Activated T-cell treated with anti-CD3 and anti-CD28 coated beads, Interleukin-2, amount 50 U/mL, for 24 hours (primary cell): Measurements from ENCODE around the gene SMIM36.
"Not testable (repeated sequence)": the region's sequence is repeated elsewhere in the genome, so short reads cannot be mapped to it uniquely, and the experiment has no call there.

ENCODE experiments used
- DNase-seq: peaks from one replicate; pipeline ENCODE4 v3.0.0-alpha.2; 2020
- H3K27ac Mint-ChIP-seq: 2 replicates; pipeline ENCODE4 v1.8.0; 2020; ENCODE audit warnings: mild to moderate bottlenecking, mixed read lengths
- H3K27me3 Mint-ChIP-seq: 2 replicates; pipeline ENCODE4 v1.8.0; 2020; ENCODE audit warnings: mixed read lengths
- H3K36me3 Mint-ChIP-seq: 2 replicates; pipeline ENCODE4 v1.8.0; 2020; ENCODE audit warnings: low read depth, mixed read lengths
- H3K4me1 Mint-ChIP-seq: 2 replicates; pipeline ENCODE4 v1.8.0; 2020; ENCODE audit warnings: low read depth, mixed read lengths
- H3K4me3 Mint-ChIP-seq: 2 replicates; pipeline ENCODE4 v1.8.0; 2020; ENCODE audit warnings: mild to moderate bottlenecking, moderate library complexity, mixed read lengths
- H3K9me3 Mint-ChIP-seq: 2 replicates; pipeline ENCODE4 v1.8.0; 2020; ENCODE audit warnings: mixed read lengths

The SMIM36 gene

DNA sequence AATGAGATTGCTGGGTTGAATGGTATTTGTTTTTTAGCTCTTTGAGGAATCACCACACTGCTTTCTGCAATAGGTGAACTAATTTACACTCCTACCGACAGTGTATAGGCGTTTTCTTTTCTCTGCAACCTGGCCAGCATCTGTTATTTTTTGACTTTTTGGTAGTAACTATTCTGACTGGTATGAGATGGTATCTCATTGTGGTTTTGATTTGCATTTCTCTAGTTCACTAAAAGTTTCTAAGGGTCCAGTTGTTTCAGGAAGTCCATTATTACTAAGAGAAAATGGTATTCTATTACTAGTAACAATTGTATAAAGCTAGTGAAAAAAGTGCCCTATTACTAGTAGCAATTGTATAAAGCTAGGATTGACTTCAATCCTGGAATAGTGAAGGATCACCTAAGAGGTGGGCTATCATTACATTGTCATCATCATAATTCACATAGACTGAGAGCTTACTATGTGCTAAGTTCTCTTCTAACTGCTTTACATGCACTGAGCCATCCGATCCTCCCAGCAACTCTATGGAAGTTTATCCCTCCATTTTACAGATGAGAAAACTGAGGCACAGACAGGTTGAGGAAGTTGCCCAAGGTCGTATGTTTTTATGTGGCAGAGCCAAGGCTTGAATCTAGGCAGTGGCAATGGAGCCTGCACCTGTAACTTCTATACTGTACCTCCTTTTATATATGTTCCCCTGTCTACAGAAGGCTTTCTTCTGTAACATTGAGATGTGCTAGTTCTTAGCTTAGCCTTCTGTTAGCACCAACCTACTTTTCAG lies 13.4 kb upstream of the SMIM36 start:
- Mint-ChIP-seq H3K36me3 (no peaks in the 10 kb centered on the region), H3K4me3 (no peak overlapping the region), H3K27ac (no peak overlapping the region), H3K9me3 (no peaks in the 10 kb centered on the region), H3K4me1 (peaks cover 9% of the 10 kb centered on the region), H3K27me3 (peaks cover 28% of the 10 kb centered on the region)
- DNase-seq, result no peak

- not testable (repeated sequence) for H3K27ac Mint-ChIP-seq, H3K4me3 Mint-ChIP-seq, H3K9me3 Mint-ChIP-seq, H3K36me3 Mint-ChIP-seq, DNase-seq, H3K4me1 Mint-ChIP-seq
- H3K27me3 Mint-ChIP-seq, result peaks cover 23% of the 10 kb centered on the region
Observed at GRCh38 chr17:55523032-55523431, 11.8 kb upstream of the SMIM36 start.

- Mint-ChIP-seq H3K4me3 (no peak overlapping the region), H3K27me3 (peaks cover 20% of the 10 kb centered on the region), H3K36me3 (no peaks in the 10 kb centered on the region), H3K27ac (no peak overlapping the region), H3K9me3 (no peaks in the 10 kb centered on the region), H3K4me1 (peaks cover 9% of the 10 kb centered on the region)
- DNase-seq, result no peak
Observed at GRCh38 chr17:55521186-55521585, 9.9 kb upstream of the SMIM36 start.

DNA sequence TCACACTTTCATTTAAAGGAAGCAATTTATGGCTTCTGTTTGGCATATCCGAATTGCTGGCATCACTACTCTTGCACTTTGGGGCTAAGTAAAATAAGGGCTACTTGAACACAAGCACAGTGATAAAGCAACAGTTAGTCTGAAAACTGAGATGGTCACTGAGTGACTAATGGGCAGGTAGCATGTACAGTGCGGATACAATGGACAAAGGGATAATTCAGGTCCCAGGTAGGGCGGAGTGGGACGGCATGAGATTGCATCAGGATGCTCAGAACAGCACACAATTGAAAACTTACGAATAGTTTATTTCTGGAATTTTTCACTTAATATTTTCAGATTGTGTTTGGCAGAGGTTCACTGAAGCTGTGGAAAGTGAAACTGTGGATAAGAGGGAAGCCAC lies 9.2 kb upstream of the SMIM36 start:
- Mint-ChIP-seq H3K27me3 (peaks cover 23% of the 10 kb centered on the region), H3K4me1 (peaks cover 9% of the 10 kb centered on the region), H3K9me3 (no peaks in the 10 kb centered on the region), H3K36me3 (no peaks in the 10 kb centered on the region), H3K27ac (no peak overlapping the region), H3K4me3 (no peak overlapping the region)
- no peak for DNase-seq

GRCh38 chr17:55518510-55518909 lies 7.3 kb upstream of the SMIM36 start:
- Mint-ChIP-seq H3K27me3 (peaks cover 27% of the 10 kb centered on the region), H3K9me3 (no peaks in the 10 kb centered on the region), H3K27ac (no peak overlapping the region), H3K4me1 (no peaks in the 10 kb centered on the region), H3K36me3 (no peaks in the 10 kb centered on the region), H3K4me3 (no peak overlapping the region)
- no peak for DNase-seq

DNA sequence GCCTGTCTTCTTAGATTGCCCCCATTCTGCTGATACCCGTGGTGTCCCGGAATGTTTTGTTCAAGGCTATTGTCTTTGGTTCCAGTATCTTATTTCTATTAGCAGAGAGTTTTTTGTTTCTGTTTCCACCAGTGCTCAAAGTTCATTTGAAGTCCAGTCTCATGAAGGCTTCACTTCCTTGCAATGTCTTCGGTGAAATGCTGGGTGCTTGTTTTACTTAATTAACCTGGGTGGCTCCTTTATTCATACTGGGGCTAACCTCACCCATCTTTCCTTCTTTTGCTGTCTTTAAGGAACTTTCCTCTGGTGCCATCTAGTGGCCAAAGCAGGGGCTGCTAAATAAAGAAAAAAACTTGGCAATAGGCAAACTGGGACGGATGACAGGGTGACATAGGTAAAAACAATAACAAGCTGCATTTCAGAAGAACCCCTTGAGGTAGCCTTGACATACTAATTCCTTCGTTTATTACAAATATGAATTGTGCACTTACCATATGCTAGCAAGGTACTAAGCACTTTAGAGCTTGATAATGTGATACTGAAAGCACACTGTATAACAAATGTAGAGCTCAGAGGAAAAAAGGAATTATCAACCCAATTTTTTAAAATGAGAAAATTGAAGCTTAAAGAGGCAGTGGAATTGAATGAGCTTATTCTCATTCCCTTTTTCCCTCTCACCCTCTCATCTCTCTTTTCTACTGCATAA lies 2.8 kb upstream of the SMIM36 start:
- DNase-seq, result peak; percentile 57
- Mint-ChIP-seq H3K4me3 (no peak overlapping the region), H3K36me3 (no peaks in the 10 kb centered on the region), H3K27me3 (peaks cover 11% of the 10 kb centered on the region), H3K9me3 (no peaks in the 10 kb centered on the region), H3K27ac (no peak overlapping the region), H3K4me1 (no peaks in the 10 kb centered on the region)

- H3K4me1 Mint-ChIP-seq, H3K27ac Mint-ChIP-seq, H3K36me3 Mint-ChIP-seq, H3K9me3 Mint-ChIP-seq, DNase-seq, H3K4me3 Mint-ChIP-seq, H3K27me3 Mint-ChIP-seq: not testable (repeated sequence)
Observed at GRCh38 chr17:55507669-55508068, 3.6 kb downstream of the SMIM36 start.

DNA sequence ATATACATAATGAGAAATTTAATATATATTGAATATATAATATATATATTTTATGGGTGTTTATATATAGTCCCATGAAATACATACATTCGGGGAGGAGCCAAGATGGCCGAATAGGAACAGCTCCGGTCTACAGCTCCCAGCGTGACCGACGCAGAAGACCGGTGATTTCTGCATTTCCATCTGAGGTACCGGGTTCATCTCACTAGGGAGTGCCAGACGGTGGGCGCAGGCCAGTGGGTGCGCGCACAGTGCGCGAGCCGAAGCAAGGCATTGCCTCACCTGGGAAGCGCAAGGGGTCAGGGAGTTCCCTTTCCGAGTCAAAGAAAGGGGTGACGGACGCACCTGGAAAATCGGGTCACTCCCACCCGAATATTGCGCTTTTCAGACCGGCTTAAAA lies 9.6 kb downstream of the SMIM36 start:
- not testable (repeated sequence) for H3K4me3 Mint-ChIP-seq, H3K27ac Mint-ChIP-seq, H3K9me3 Mint-ChIP-seq

DNA sequence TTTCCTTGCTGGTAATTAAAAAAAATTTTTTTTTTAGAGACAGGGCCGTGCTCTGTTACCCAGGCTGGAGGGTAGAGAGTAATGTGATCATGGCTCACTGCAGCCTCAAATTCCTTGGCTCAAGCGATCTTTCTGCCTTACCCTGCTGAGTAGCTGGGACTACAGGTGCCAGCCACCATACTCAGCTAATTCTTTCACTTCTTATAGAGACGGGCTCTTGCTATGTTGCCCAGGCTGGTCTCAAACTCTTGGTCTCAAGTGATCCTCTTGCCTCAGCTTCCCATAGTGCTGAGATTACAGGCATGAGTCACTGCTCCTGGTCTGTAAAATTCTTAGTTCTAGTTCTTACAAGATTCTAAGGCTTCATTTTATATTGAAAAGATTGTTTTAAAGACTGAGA lies 11.1 kb downstream of the SMIM36 start:
- H3K4me1 Mint-ChIP-seq, result no peaks in the 10 kb centered on the region
- H3K36me3 Mint-ChIP-seq, result no peaks in the 10 kb centered on the region
- peaks cover 5% of the 10 kb centered on the region for H3K27me3 Mint-ChIP-seq
- no peak for DNase-seq
- no peak overlapping the region for H3K4me3 Mint-ChIP-seq
- H3K9me3 Mint-ChIP-seq, result no peaks in the 10 kb centered on the region
- no peak overlapping the region for H3K27ac Mint-ChIP-seq

More for the DNA sequence above, 9.6 kb downstream of the SMIM36 start:
- not testable (repeated sequence) for H3K27me3 Mint-ChIP-seq, H3K36me3 Mint-ChIP-seq, DNase-seq, H3K4me1 Mint-ChIP-seq

DNA sequence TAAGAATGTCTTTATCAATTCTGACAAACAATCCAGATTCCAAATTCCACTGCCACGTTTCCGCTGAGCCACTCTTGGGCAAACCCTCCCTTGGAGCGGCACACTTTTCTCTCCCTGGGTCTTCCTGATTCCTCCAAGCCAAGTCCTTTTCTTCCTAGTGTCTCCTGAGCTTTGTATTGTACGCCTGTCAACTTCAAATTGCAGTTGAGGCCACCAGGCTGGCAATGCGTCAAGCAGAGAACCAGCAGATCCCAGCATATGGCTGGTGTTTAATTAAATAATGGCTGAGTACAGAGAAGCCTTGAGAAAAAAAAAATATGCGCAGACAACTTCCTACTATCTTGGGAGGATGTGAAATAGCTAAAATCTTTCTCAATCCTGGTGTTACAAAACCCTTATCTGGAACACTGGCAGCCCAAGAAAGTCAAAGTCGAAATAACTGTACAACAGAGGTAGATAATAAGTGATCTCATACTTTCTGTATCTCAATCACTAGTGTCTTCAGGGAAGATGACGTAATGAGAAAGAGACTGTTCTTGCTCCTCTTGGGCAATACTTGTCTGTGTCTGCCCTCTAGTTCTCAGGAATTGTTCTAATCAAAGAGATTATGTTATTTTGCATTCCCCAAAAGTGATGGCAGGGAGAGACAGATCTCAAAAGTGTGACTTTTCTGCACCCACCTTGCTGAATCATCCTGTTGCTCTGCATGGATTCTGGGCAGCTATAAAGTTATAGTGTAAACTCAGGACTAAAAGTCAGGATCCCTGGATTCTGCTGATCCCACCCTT lies 15.0 kb downstream of the SMIM36 start:
- H3K27me3 Mint-ChIP-seq, result peaks cover 19% of the 10 kb centered on the region
- H3K4me1 Mint-ChIP-seq, result no peaks in the 10 kb centered on the region
- H3K9me3 Mint-ChIP-seq, result no peaks in the 10 kb centered on the region
- H3K4me3 Mint-ChIP-seq, result no peak overlapping the region
- DNase-seq, result no peak
- H3K27ac Mint-ChIP-seq, result no peak overlapping the region
- no peaks in the 10 kb centered on the region for H3K36me3 Mint-ChIP-seq

DNA sequence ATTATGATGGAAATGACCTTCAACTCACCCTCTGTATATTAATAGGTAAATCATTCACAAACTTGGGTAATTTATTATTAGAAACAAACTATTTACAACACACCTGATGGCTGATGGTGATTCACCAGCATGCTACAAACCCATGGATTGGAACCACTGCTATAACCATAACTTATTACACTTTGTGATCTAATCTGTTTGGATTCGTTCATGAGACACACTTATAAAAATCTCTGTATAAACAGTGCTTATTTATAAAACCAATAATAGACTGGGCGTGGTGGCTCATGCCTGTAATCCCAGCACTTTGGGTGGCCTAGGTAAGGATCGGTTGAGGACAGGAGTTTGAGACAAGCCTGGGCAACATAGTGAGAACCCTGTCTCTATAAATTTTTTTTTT lies 16.0 kb downstream of the SMIM36 start:
- H3K27ac Mint-ChIP-seq, result no peak overlapping the region
- H3K4me3 Mint-ChIP-seq, result no peak overlapping the region
- H3K9me3 Mint-ChIP-seq, result no peaks in the 10 kb centered on the region
- DNase-seq, result no peak
- no peaks in the 10 kb centered on the region for H3K36me3 Mint-ChIP-seq
- no peaks in the 10 kb centered on the region for H3K4me1 Mint-ChIP-seq
- H3K27me3 Mint-ChIP-seq, result peaks cover 22% of the 10 kb centered on the region

DNA sequence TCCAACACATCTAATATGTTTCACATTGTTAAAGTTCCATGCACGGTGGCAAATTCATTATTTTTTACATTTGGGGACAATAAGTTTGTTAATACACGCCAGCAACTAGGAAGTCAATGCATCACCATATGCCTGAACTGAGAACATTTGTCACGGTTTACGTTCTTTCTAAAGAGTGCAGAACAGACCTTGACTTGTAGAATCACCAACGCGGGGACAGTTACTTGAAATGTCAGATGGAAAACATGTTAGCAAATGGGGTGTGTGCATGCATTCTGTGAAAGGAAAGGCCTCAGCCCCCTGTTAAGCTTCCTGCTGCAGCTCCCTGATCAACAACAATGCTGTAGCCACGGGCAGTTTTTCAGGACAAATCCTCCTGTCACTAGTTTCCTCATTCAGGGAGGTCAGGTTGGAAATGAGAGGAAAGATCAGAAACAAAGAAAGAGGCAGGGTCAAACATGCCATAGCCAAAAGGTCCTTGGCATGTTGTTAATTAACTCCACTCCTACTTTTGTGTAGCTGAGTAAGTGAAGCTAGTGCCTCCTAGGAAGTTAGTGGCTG lies 18.4 kb downstream of the SMIM36 start:
- Mint-ChIP-seq H3K4me3 (no peak overlapping the region), H3K36me3 (no peaks in the 10 kb centered on the region), H3K9me3 (no peaks in the 10 kb centered on the region), H3K27me3 (peaks cover 28% of the 10 kb centered on the region), H3K27ac (no peak overlapping the region), H3K4me1 (no peaks in the 10 kb centered on the region)
- DNase-seq, result no peak

DNA sequence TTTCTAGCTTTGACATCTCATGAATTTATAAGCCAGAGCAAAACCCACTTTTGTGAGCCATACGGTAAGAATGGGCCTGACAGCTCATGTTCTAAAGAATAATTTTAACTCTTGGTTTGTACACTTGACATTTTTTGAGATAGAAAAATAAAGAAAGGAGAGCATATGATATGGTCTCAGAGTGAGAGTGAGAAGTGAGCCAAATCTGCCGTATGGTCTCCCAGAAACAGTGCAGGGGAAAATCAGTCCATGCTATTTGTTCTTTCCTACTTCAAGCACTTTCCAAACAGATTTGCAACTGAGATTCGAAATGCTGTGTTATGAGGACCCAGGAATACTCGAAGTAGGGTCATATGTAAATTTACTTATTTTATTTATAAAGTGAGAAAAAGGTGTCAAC lies 20.9 kb downstream of the SMIM36 start:
- Mint-ChIP-seq H3K9me3 (no peaks in the 10 kb centered on the region), H3K27ac (no peak overlapping the region), H3K4me1 (no peaks in the 10 kb centered on the region), H3K4me3 (no peak overlapping the region), H3K27me3 (peaks cover 23% of the 10 kb centered on the region), H3K36me3 (no peaks in the 10 kb centered on the region)
- DNase-seq, result no peak

GRCh38 chr17:55487695-55488432 lies 23.4 kb downstream of the SMIM36 start:
- Mint-ChIP-seq H3K27me3 (peaks cover 19% of the 10 kb centered on the region), H3K4me1 (no peaks in the 10 kb centered on the region), H3K9me3 (no peaks in the 10 kb centered on the region), H3K27ac (no peak overlapping the region), H3K36me3 (no peaks in the 10 kb centered on the region), H3K4me3 (no peak overlapping the region)
- DNase-seq, result no peak
